HG02973 (cell line): ENCODE results near the gene CASP12.
"Not testable (repeated sequence)": the region's sequence is repeated elsewhere in the genome, so short reads cannot be mapped to it uniquely, and the experiment has no call there.

Experiments used
- ATAC-seq: cut with Tn5 transposase; IDR thresholded peaks from one replicate; pipeline ENCODE4 v1.9.1; 2021; ENCODE audit warnings: moderate library complexity; ENCODE audit not compliant: unreplicated experiment

Gene CASP12

DNA sequence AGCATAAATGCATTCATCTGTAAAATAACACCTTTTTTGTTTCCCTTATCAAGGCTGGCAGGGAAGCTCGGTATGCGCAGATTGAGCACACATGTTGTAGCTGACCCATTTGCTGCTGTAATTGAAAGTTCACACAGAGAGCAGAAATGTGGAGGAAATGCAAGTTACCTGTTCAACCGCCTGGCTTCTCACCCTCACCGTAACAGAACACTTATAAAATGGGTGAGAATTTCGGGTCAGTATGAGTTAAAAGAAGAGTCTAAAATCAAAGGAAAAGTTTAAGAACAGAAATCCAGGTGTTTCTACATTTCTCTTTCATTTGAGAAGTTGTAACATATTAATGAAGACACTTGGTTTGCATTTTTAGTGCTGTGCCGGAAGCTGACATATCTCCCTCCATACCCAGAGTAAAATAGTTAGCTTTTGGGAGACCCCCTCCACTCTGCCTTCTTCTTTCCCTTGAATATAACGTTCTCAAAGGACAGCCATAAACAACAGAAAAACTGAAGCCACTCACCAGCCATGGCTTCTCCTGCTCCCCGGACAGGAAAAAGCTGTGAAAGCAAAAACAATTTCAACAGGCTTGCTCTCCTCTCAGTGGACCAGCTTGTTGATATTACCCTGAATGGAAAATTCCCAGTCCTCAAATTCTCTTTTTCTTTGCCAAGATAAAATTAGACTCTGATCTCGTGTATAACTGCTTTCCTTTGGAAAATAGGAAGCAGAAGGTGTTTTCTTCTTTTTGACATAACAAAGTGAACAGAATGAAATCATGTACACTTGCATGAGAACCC, at the start of gene CASP12:
CASP12 (minus strand) TSS at position 570 of the 794 bp plus-strand sequence.
- no peak for ATAC-seq

DNA sequence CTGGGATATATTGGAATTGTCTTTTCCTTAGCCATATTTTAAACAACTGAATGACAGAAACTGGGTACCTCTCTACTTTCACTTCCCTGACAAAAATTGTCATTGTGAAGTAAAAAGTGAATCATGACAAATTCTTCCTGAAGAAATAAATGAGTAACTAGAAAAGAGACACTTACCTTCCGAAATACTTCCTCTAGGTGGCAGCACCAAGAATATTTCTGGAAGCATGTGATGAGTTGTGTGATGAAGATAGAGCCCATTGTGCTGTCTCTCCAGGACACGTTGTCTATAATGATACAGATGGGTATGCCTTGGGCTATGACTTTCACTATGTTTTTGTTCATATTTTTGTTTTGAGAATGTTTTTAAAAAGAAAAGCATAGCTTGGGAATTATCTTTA, 48.6 kb upstream of the CASP12 start:
- ATAC-seq, result peak; percentile 94

DNA sequence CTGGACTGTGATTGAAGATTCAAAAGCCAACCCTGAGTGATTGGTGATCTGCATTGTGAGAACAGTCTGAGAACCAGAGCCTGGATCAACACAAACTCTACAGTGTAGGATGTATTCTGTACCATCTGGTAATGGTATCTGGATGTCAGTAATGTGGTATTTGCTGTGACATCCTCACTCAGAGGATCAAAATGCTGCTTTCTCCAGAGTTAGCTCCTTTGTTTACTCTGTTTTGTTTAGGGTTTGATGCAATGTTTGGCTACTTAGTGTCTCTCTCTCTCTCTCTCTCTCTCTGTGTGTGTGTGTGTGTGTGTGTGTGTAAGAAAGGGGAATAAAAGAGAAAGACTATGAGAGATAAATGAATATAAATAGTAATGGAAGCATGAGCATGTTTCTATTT, 45.8 kb upstream of the CASP12 start:
- ATAC-seq, result no peak

DNA sequence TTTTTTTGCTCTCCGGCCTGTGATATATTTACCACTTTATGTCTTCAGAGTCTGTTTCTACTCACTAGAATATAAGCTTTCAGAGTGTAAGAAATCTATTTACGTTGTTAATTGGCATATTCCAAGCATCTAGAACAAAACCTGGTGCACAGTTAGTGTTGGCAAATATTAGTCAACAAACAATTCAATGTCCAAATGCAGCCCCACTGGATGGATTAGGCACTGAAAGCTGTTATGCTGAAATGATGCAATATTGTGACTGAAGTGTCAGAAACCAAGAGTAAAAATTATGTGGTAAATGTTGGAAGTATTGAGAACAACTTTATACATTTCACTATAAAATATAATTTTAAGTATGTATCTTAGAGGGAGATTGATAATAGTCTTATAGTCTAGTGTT, 45.3 kb upstream of the CASP12 start:
- ATAC-seq, result no peak

DNA sequence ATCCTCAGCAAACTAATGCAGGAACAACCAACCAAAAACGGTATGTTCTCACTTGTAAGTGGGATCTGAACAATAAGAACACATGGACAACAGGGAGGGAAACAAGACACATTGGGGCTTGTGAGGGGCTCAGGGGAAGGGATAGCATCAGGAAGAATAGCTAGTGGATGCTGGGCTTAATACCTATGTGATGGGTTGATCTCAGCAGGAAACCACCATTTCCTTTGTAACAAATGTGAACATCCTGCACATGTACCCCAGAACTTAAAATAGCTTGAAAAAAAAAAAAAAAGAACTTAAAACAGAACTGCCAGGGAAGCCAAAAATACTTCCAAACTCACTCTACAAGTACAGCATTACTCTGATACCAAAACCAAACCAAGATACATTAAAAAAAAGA, 36.3 kb upstream of the CASP12 start:
- ATAC-seq, result no peak

DNA sequence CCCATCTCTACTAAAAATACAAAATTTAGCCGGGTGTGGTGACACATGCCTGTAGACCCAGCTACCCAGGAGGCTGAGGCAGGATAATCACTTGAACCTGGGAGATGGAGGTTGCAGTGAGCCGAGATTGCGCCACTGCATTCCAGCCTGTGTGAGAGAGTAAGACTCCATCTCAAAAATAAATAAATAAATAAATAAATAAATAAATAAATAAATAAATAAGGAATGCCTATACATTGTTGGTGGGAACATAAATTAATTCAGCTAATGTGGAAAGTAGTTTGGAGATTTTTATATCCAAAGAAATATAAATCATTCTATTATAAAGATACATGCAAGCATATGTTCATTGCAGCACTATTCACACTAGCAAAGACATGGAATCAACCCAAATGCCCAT, 35.8 kb upstream of the CASP12 start:
- ATAC-seq, result not testable (repeated sequence)

DNA sequence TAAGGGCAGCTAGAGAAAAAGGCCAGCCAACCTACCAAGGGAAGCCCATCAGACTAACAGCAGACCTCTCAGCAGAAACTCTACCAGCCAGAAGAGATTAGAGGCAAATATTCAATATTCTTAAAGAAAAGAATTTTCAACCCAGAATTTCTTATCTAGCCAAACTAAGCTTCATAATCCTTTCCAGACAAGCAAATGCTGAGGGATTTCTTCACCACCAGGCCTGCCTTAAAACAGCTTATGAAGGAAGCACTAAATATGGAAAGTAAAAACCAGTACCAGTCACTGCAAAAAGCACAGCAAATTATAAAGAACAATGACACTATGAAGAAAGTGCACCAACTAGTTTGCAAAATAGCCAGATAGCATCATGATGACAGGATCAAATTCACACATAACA, 30.6 kb upstream of the CASP12 start:
- no peak for ATAC-seq

DNA sequence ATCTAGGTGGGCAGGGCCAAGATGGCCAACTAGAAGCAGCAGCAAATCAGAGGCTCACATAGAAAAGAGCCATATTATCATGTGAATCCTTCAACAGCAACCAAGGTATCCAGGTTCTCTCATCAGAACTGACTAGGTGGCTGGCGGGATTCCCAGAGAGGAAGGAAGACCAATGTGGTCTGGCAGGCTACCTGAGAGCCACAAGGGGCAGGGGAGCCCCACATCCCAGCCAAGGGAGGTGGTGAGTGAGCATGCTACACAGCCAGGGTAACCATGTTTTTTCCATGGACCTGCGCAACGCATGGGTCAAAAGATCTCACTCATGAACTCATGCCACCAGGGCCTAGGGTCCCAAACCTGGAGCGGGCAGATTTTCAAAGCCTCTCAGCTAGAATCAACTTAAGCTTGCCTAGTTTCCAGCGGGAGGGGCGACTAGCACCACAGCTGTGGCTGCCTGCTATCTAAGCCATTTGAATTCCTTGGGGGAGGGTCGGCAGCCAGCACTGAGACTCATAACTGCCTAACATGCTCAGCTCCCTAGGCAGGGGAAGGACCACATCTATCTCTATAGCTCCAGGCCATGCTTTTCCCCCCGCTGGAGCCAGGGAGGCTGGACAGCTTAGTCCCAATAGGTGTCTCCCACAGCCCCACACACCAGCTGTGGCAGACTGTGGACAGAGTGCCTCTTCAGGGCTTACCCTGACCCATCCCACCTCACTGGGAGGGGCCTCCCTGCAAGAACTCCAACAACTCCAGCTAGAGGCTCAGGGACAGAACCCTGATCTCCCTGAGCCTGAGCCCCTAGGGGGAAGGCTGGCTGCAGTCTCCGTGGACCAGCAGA, 28.7 kb upstream of the CASP12 start:
- no peak for ATAC-seq

DNA sequence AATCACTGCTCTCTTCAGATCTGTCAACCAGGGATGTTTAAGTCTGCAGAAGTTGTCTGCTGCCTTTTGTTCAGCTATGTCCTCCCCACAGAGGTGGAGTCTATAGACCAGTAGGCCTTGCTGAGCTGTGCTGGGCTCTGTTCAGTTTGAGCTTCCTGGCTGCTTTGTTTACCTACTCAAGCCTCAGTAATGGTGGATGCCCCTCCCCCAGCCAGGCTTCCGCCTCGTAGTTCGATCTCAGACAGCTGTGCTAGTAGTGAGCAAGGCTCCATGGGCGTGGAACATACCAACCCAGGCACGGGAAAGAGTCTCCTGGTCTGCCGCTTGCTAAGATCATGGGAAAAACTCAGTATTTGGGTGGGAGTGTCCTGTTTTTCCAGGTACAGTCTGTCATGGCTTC, 27.6 kb upstream of the CASP12 start:
- no peak for ATAC-seq

DNA sequence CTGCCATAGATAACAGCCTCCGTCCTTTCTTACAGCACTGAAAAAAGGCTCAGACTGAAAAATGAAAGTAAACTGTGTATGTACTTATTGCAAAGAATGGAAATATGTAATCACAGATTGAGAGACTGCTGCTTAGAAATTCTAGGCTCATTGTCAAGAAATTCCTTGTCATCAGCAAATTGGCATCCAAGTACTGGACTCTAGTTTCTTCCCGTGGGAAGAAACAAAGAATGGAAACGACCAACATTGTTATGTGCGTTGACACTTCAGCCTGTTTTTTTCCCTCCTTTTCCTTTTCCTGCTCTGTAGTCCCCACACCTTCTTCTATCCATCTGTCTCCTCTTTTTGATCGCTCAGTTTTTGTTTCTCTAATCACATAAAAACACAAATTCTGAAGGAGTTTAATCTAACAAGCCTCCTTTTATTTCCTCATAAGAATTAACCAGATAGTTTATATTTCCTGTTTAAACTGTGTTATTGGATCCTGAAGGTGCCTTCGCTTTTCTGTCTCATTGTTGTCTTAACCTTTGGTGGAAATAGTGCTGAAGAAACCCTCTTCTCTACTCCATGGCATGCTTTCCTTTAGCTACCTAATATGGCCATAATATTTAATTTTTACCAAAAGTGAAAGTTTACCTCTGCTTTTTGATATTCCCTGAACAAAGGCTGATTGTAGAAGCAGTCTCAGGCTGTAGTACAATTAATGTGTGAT, 20.0 kb upstream of the CASP12 start:
- ATAC-seq, result no peak

DNA sequence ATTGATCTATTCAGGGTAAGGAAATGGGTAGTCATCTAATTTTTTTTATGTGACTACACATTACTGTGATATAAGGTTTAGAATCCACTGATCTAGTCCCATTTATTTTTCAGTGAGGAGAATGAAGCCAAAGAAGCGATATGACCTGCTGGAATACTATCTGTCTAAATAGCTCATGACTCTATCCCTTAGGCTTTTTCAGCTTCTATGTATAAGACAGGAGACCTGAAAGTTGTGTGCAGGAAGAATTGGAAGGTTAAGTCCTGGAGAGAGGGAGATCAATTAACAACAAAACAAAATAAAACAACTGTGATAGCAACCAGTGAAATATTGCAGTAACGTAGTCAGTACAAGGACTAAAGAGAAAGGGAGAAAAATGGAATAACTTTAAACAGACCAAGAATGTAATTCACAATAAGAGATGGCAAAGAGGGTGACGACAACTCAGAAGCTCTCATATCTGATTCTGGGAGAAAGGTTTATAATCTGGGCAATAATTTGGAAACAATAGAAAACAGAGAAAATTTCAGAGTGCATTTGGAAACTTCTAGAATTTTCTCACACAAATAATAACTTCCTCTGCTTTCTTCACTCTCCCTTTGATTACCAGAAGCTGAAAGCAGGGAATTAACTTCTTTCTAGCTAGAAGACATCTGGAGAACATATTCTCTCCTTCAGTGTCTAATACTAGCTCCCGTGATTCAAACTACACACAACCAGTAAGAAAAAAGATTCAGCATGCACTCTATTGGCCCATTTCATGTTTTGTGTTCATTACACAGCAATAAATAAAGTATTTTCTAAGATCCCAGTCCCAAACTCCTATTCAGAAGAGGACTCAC, 19.2 kb upstream of the CASP12 start:
- ATAC-seq, result no peak

DNA sequence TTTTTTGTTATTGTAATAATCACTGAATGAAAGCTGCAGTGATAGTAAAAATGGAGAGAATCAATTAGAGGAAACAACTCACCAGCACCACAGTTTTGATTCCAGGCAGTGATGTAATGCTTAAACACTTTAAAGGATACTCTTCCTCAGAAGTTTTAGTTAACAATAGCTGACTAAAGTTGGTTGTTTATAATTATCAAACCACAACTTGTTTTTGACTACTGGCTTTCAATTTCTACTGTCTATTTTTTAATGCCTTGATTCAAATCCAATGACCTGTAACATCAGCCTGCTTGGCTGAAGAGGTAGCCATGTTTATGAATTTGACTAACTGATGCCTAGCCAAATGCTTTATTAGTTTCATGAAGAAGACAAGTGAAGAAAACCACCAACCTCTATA, 18.2 kb upstream of the CASP12 start:
- ATAC-seq, result no peak

DNA sequence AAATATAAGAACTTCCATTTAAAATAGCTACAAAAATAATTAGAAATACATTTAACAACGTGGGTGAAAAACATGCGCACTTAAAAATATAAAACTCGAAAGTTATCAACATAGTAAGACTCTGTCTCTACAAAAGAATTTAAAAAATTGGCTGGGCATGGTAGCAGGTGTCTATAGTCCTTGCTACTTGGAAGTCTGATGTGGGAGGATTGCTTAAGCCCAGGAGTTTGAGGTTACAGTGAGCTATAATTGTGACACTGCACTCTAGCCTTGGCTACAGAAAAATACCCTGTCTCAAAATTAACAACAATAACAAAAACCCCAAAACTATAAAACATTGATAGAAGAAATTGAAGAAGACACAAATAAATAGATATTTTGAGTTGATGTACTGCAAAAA, 13.8 kb upstream of the CASP12 start:
- no peak for ATAC-seq

DNA sequence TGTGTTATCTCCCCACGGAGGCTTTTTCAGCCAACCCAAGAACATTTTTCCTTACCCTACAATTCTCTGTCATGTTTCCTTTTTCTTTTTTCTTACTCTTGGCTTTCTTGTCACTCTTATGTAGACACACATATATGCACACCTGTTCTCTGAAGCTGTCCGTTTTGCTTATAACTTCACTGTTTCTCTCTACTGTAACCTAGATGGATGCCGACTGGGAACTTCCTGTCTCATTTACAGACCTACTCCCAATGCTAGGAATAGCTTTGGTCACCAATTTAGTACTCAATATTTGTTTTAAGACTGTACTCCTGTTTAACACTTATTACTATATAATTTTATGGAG, 9.9 kb upstream of the CASP12 start:
- ATAC-seq, result no peak

DNA sequence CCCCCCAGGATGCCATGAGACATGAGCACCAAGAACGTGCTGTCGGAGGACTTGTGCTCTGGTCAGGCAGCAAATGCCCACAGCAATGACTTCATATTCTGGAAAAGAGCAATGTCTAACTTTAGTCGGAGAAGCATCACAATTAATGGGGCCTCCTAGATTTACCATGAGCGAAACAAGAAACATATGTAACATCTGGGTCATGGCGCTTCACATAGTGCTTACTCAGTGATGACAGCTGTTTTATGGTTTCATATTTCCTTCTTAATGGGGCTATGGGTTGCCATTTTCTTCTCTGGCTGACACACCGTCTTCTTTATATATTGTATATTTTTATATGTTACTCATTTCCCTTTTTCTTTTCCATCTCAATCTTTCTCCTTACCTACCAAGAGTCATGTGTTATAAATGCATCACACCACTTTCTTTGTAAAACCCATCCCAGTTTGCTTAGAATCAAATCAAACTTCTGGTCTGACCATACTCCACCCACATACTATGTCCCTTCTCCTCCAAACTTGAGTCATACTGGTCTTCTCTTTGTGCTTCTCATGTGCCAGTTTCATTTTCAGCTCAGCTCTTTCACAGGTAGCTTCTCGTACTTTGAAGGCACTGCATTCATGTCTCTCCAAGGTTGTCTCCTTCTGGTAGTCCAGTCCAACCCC, 9.4 kb upstream of the CASP12 start:
- ATAC-seq, result peak; percentile 88

DNA sequence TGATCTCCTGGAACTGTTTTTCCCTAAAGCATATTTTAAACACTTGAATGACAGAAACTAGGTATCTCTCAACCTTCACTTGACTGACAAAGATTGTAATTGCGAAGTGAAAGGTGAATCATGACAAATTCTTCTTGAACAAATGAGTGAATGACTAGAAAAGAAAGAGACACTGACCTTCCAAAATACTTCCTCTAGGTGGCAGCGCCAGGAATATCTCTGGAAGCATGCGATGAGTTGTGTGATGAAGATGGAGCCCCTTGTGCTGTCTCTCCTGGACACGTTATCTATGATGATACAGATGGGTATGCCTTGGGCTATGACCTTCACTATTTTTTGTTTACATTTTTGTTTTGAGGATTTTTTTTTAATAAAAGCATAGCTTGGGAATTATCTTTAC, 7.0 kb upstream of the CASP12 start:
- ATAC-seq, result no peak

DNA sequence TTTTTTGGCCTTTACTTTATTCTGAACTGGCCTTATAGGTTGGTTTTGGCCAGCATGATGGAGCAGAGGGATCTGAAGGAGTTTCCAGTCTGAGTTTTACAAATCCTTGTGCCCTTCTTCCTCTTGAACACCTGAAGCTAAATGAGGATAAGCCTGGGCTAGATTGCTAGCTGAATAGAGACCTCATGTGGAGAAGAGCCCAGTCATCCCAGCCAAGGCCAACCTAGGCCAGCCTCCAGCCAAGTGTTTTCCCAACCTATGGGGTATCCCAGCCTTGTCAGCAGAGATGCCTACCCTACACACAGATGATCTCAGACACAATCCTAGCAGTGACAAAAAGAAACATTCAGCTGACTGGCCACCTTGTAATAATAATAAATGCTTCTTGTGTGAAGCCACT, 966 bp upstream of the CASP12 start:
- no peak for ATAC-seq

DNA sequence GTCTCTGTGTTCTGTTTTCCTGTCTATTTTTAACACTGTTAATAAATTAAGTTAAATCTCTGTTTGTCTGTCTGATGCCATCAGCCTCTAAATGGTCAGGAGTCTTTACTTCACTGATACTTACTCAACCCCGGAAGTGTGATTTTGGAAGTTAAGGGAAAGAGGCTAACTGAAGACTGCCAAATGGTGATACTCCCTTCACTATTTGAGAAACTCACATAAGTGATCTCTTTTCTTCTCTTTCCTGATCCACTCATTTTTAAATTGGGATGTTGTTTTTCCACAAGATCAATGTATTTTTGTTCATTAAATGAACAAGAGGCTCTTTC, 389 bp upstream of the CASP12 start:
- ATAC-seq, result no peak

DNA sequence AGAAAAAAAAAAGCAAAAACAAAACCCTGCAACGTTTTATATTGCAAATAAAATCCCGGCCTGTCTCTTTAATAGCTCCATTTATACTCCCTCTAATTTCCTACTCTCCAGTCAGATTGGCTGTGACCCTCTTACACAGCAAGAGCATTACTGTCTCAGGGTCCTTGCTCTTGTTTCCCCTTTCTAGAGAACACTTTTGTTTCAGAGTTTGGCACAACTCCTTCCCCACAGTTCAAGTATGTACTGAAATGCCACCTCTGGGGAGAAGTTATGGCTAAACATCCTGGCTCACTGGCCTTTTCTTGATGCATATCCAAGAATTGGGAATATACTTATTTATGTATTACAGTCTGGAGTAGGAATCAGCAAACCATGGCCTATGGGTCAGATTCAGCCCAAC, 2.6 kb downstream of the CASP12 start:
- no peak for ATAC-seq

DNA sequence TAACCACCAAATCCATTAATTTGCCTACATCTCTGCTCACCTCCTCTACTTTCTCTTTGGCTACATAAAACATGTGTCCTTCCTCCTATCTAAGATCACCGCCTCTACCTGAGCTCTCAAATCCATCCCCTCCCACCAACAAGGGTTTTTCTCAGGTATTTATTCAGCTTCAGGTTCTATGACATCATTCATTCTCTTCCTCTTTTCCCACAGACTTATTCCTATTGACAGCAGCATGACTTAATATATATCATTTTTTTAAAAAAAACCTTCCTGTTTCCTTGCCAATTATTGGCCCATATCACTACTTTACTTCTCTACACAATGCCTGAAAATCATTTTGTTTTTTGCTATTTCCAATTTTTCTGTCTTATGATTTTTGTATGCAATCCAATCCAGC, 4.4 kb downstream of the CASP12 start:
- no peak for ATAC-seq
